ENCODE results near the gene RNF186. TPM values are rescaled to one million over a fixed set of nuclear protein-coding genes. Genes with fewer than 3 reads are reported as not detected.

The RNF186 gene, protein sequence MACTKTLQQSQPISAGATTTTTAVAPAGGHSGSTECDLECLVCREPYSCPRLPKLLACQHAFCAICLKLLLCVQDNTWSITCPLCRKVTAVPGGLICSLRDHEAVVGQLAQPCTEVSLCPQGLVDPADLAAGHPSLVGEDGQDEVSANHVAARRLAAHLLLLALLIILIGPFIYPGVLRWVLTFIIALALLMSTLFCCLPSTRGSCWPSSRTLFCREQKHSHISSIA
- not detected in 2 replicates for total RNA-seq

GRCh38 chr1:19814681-19815503 lies at the start of gene RNF186:
RNF186 (minus strand) TSS chr1:19815283; CDS start chr1:19815101, 182 bp downstream.

GRCh38 chr1:19799230-19800075 lies 15.6 kb downstream of the RNF186 start, which contains the start of gene TMCO4:
TMCO4 (minus strand) TSS chr1:19799916; CDS start chr1:19780758, 19,158 bp downstream.

Other genes with a start within 250 kb of the RNF186 start
- 88.3 and 288 TPM in 2 replicates for gene NBL1, start 171.0 kb downstream of the RNF186 start, total RNA-seq
- not detected in 2 replicates for gene HTR6, start 150.4 kb downstream of the RNF186 start, total RNA-seq
- gene TMCO4, start 15.4 kb downstream of the RNF186 start, total RNA-seq, result 8.6 and 9.5 TPM in 2 replicates
- 1.9 and 2.1 TPM in 2 replicates for gene OTUD3, start 67.1 kb upstream of the RNF186 start, total RNA-seq
- not detected in 2 replicates for gene PLA2G2E, start 108.3 kb upstream of the RNF186 start, total RNA-seq
- gene PLA2G2A, start 164.3 kb upstream of the RNF186 start, total RNA-seq, result not detected in 2 replicates